ENCODE data around the gene HMBS.

Gene HMBS

GRCh38 chr11:119108857-119109221 lies 24.2 kb downstream of the HMBS start:
- TF ChIP-seq EZH2phosphoT487 (conservative IDR thresholded peaks at IDR 0.05; ENCODE audit: low read length) (no peak), CTCF (IDR thresholded peaks at IDR 0.05; ENCODE audit: insufficient read depth, low read length, poor library complexity, severe bottlenecking) (no peak)
- Histone ChIP-seq H3K27me3 (ENCODE audit: low read length) (no peaks in the 10 kb centered on the region), H3K9ac (ENCODE audit: low read length) (peak overlapping the region; percentile 92), H3K9me3 (ENCODE audit: insufficient read depth, low read length) (no peaks in the 10 kb centered on the region), H3K9me2 (replicated peaks; ENCODE audit: insufficient read depth, low read length) (no peaks in the 10 kb centered on the region), H3K27ac (ENCODE audit: low read depth, low read length) (no peak overlapping the region; the same call in 1 of the 2 replicates), H4K20me1 (ENCODE audit: low read depth, low read length) (no peaks in the 10 kb centered on the region), H3K36me3 (ENCODE audit: low read length) (no peaks in the 10 kb centered on the region), H3K4me2 (ENCODE audit: low read depth, low read length, poor library complexity, severe bottlenecking) (peak overlapping the region; percentile 93), H3K4me3 (ENCODE audit: insufficient read depth, low read length, poor library complexity, severe bottlenecking) (peak overlapping the region; percentile 94), H2AFZ (ENCODE audit: low read depth, low read length, severe bottlenecking) (no peak overlapping the region), H3F3A (ENCODE audit: insufficient read depth) (peaks cover 5% of the 10 kb centered on the region), H3K79me2 (ENCODE audit: insufficient read depth, low read length) (peaks cover 23% of the 10 kb centered on the region)

- no peaks in the 10 kb centered on the region for H3K36me3 ChIP-seq (ENCODE audit: low read length)
- H4K20me1 ChIP-seq (ENCODE audit: low read depth, low read length), result no peaks in the 10 kb centered on the region
Measured at GRCh38 chr11:119109843-119110242, 25.2 kb downstream of the HMBS start.

GRCh38 chr11:119110439-119110838 lies 25.8 kb downstream of the HMBS start:
- Histone ChIP-seq H3K4me3 (ENCODE audit: insufficient read depth, low read length, poor library complexity, severe bottlenecking) (no peak overlapping the region), H3K79me2 (ENCODE audit: insufficient read depth, low read length) (peaks cover 23% of the 10 kb centered on the region), H3K9me3 (ENCODE audit: insufficient read depth, low read length) (no peaks in the 10 kb centered on the region), H3K27me3 (ENCODE audit: low read length) (no peaks in the 10 kb centered on the region), H3K9me2 (replicated peaks; ENCODE audit: insufficient read depth, low read length) (no peaks in the 10 kb centered on the region), H2AFZ (ENCODE audit: low read depth, low read length, severe bottlenecking) (no peak overlapping the region), H3K9ac (ENCODE audit: low read length) (no peak overlapping the region), H3K4me2 (ENCODE audit: low read depth, low read length, poor library complexity, severe bottlenecking) (no peak overlapping the region), H3K27ac (ENCODE audit: low read depth, low read length) (no peak overlapping the region), H3K36me3 (ENCODE audit: low read length) (no peaks in the 10 kb centered on the region), H4K20me1 (ENCODE audit: low read depth, low read length) (no peaks in the 10 kb centered on the region), H3F3A (ENCODE audit: insufficient read depth) (no peaks in the 10 kb centered on the region)
- TF ChIP-seq CTCF (IDR thresholded peaks at IDR 0.05; ENCODE audit: insufficient read depth, low read length, poor library complexity, severe bottlenecking) (no peak), EZH2phosphoT487 (conservative IDR thresholded peaks at IDR 0.05; ENCODE audit: low read length) (no peak)

More at GRCh38 chr11:119109843-119110242, 25.2 kb downstream of the HMBS start:
- no peak overlapping the region for H3K4me2 ChIP-seq (ENCODE audit: low read depth, low read length, poor library complexity, severe bottlenecking)
- no peak overlapping the region for H3K27ac ChIP-seq (ENCODE audit: low read depth, low read length)
- TF ChIP-seq EZH2phosphoT487 (conservative IDR thresholded peaks at IDR 0.05; ENCODE audit: low read length) (no peak), CTCF (IDR thresholded peaks at IDR 0.05; ENCODE audit: insufficient read depth, low read length, poor library complexity, severe bottlenecking) (no peak)
- peaks cover 23% of the 10 kb centered on the region for H3K79me2 ChIP-seq (ENCODE audit: insufficient read depth, low read length)
- no peak overlapping the region for H3K9ac ChIP-seq (ENCODE audit: low read length)
- no peaks in the 10 kb centered on the region for H3K9me3 ChIP-seq (ENCODE audit: insufficient read depth, low read length)
- no peaks in the 10 kb centered on the region for H3K27me3 ChIP-seq (ENCODE audit: low read length)
- no peaks in the 10 kb centered on the region for H3K9me2 ChIP-seq (replicated peaks; ENCODE audit: insufficient read depth, low read length)
- H2AFZ ChIP-seq (ENCODE audit: low read depth, low read length, severe bottlenecking), result no peak overlapping the region
- no peak overlapping the region for H3K4me3 ChIP-seq (ENCODE audit: insufficient read depth, low read length, poor library complexity, severe bottlenecking)
- no peaks in the 10 kb centered on the region for H3F3A ChIP-seq (ENCODE audit: insufficient read depth)
